Skin of body (tissue), 2 donors: ENCODE measurements around the gene PCBP2. TPM values are rescaled to one million over a fixed set of nuclear protein-coding genes. Genes with fewer than 3 reads are reported as not detected.
"Not testable (repeated sequence)": the region's sequence is repeated elsewhere in the genome, so short reads cannot be mapped to it uniquely, and the experiment has no call there.

Source experiments
- DNase-seq: peaks from one replicate; lab custom pipeline; 2025; lab: John Stamatoyannopoulos, UW
- total RNA-seq: library from RNA; depleted of rRNA; stranded (reverse); fragments of >200 nt; gene quantifications from one replicate; pipeline ENCODE4 v1.2.3, GENCODE V29; 2014

The PCBP2 gene
- total RNA-seq, 1 donor from 2014 or later, result 304 TPM

- no peak for DNase-seq
Measured at GRCh38 chr12:53472056-53472582, 20.2 kb downstream of the PCBP2 start.

GRCh38 chr12:53474077-53474476 is 22.2 kb downstream of the PCBP2 start:
- DNase-seq, result no peak

GRCh38 chr12:53474819-53475218 is 22.9 kb downstream of the PCBP2 start:
- DNase-seq, result no peak

GRCh38 chr12:53476769-53477209 is 24.9 kb downstream of the PCBP2 start:
- no peak for DNase-seq

GRCh38 chr12:53478865-53479264 is 27.0 kb downstream of the PCBP2 start:
- no peak for DNase-seq

- DNase-seq, result no peak
Measured at GRCh38 chr12:53479331-53479730, 27.4 kb downstream of the PCBP2 start.

GRCh38 chr12:53480491-53481442 is 28.9 kb downstream of the PCBP2 start:
- DNase-seq, result no peak

- not testable (repeated sequence) for DNase-seq
Measured at GRCh38 chr12:53481458-53481857, 29.6 kb downstream of the PCBP2 start.

- no peak for DNase-seq
Measured at GRCh38 chr12:53481939-53482586, 30.2 kb downstream of the PCBP2 start.

- no peak for DNase-seq
Measured at GRCh38 chr12:53482626-53483168, 30.8 kb downstream of the PCBP2 start.

GRCh38 chr12:53483225-53483978 is 31.5 kb downstream of the PCBP2 start:
- no peak for DNase-seq

- no peak for DNase-seq
Measured at GRCh38 chr12:53483979-53484377, 32.1 kb downstream of the PCBP2 start.

GRCh38 chr12:53484686-53485575 is 33.0 kb downstream of the PCBP2 start:
- no peak for DNase-seq

- DNase-seq, result no peak
Measured at GRCh38 chr12:53485955-53486735, 34.2 kb downstream of the PCBP2 start.

- no peak for DNase-seq
Measured at GRCh38 chr12:53486736-53487487, 35.0 kb downstream of the PCBP2 start.

GRCh38 chr12:53489242-53489864 is 37.5 kb downstream of the PCBP2 start:
- no peak for DNase-seq

- DNase-seq, result no peak
Measured at GRCh38 chr12:53492188-53492587, 40.3 kb downstream of the PCBP2 start.
